Measurements from ENCODE around the gene BABAM2. TPM values are rescaled to one million over a fixed set of nuclear protein-coding genes. Genes with fewer than 3 reads are reported as not detected.
A peak's percentile ranks its signal among the peaks of the same experiment; 100 is the strongest.

The BABAM2 gene
- total RNA-seq, 2 donors from 2014 or later: 36.4 to 40.9 TPM

- Mint-ChIP-seq H3K4me1 (peaks cover 28% of the 10 kb centered on the region), H3K27ac (peak overlapping the region; percentile 53), H3K36me3 (ENCODE audit: low read depth) (no peaks in the 10 kb centered on the region), H3K27me3 (ENCODE audit: insufficient read depth) (no peaks in the 10 kb centered on the region), H3K9me3 (no peaks in the 10 kb centered on the region), H3K4me3 (no peak overlapping the region)
- Histone ChIP-seq H3K9ac (ENCODE audit: extremely low read depth, low read length, poor library complexity, severe bottlenecking) (no peak overlapping the region), H3K27ac (ENCODE audit: low read depth, low read length) (no peak overlapping the region), H3K27me3 (ENCODE audit: control insufficient read depth, insufficient read depth, low read length, poor library complexity, severe bottlenecking) (no peaks in the 10 kb centered on the region), H3K36me3 (ENCODE audit: control insufficient read depth, insufficient read depth, low read length) (no peaks in the 10 kb centered on the region), H3K4me3 (ENCODE audit: low read length) (no peak overlapping the region), H3K9me3 (ENCODE audit: control insufficient read depth, low read length) (no peaks in the 10 kb centered on the region), H3K4me1 (ENCODE audit: control insufficient read depth, insufficient read depth, low read length) (peaks cover 16% of the 10 kb centered on the region)
- WGBS, 2 experiments (ENCODE audit: insufficient coverage in 1 of 2, insufficient read length in 1 of 2): 92% methylated on average over 6 to 8 of the region's 8 CpGs
- DNase-seq: peak; percentile 53
- TF ChIP-seq, protein P1, sequence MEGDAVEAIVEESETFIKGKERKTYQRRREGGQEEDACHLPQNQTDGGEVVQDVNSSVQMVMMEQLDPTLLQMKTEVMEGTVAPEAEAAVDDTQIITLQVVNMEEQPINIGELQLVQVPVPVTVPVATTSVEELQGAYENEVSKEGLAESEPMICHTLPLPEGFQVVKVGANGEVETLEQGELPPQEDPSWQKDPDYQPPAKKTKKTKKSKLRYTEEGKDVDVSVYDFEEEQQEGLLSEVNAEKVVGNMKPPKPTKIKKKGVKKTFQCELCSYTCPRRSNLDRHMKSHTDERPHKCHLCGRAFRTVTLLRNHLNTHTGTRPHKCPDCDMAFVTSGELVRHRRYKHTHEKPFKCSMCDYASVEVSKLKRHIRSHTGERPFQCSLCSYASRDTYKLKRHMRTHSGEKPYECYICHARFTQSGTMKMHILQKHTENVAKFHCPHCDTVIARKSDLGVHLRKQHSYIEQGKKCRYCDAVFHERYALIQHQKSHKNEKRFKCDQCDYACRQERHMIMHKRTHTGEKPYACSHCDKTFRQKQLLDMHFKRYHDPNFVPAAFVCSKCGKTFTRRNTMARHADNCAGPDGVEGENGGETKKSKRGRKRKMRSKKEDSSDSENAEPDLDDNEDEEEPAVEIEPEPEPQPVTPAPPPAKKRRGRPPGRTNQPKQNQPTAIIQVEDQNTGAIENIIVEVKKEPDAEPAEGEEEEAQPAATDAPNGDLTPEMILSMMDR (conservative IDR thresholded peaks at IDR 0.05): no peak
These were observed 431.9 kb downstream of the BABAM2 start for GRCh38 chr2:28322456-28322855.

- 83 to 94% methylated on average over 5 to 6 of the region's 6 CpGs for WGBS, 2 experiments (ENCODE audit: insufficient coverage in 1 of 2, insufficient read length in 1 of 2)
- Histone ChIP-seq H3K36me3 (ENCODE audit: control insufficient read depth, insufficient read depth, low read length) (no peaks in the 10 kb centered on the region), H3K9ac (ENCODE audit: extremely low read depth, low read length, poor library complexity, severe bottlenecking) (no peak overlapping the region), H3K4me1 (ENCODE audit: control insufficient read depth, insufficient read depth, low read length) (peaks cover 16% of the 10 kb centered on the region), H3K27me3 (ENCODE audit: control insufficient read depth, insufficient read depth, low read length, poor library complexity, severe bottlenecking) (no peaks in the 10 kb centered on the region), H3K4me3 (ENCODE audit: low read length) (no peak overlapping the region), H3K27ac (ENCODE audit: low read depth, low read length) (no peak overlapping the region), H3K9me3 (ENCODE audit: control insufficient read depth, low read length) (no peaks in the 10 kb centered on the region)
- Mint-ChIP-seq H3K36me3 (ENCODE audit: low read depth) (no peaks in the 10 kb centered on the region), H3K4me1 (peaks cover 28% of the 10 kb centered on the region), H3K27me3 (ENCODE audit: insufficient read depth) (no peaks in the 10 kb centered on the region), H3K27ac (peak overlapping the region; percentile 1), H3K4me3 (no peak overlapping the region), H3K9me3 (no peaks in the 10 kb centered on the region)
- peak; percentile 49 for DNase-seq
- TF ChIP-seq, protein P1 (conservative IDR thresholded peaks at IDR 0.05): no peak
These were observed 432.5 kb downstream of the BABAM2 start for GRCh38 chr2:28322981-28323396.

GRCh38 chr2:28325173-28325566 is 434.6 kb downstream of the BABAM2 start:
- H3K27me3 Mint-ChIP-seq (ENCODE audit: insufficient read depth): no peaks in the 10 kb centered on the region
- peaks cover 5% of the 10 kb centered on the region for H3K36me3 Mint-ChIP-seq (ENCODE audit: low read depth)
- WGBS, 2 experiments (ENCODE audit: insufficient coverage in 1 of 2, insufficient read length in 1 of 2): 70 to 79% methylated on average over 4 to 5 of the region's 5 CpGs
- H3K4me3 ChIP-seq (ENCODE audit: low read length): no peak overlapping the region
- peak; percentile 52 for DNase-seq
- no peaks in the 10 kb centered on the region for H3K36me3 ChIP-seq (ENCODE audit: control insufficient read depth, insufficient read depth, low read length)
- no peak overlapping the region for H3K9ac ChIP-seq (ENCODE audit: extremely low read depth, low read length, poor library complexity, severe bottlenecking)
- TF ChIP-seq, protein P1 (conservative IDR thresholded peaks at IDR 0.05): no peak
- H3K4me3 Mint-ChIP-seq: no peak overlapping the region
- peaks cover 20% of the 10 kb centered on the region for H3K4me1 Mint-ChIP-seq
- no peak overlapping the region for H3K27ac ChIP-seq (ENCODE audit: low read depth, low read length)
- H3K27ac Mint-ChIP-seq: no peak overlapping the region
- H3K4me1 ChIP-seq (ENCODE audit: control insufficient read depth, insufficient read depth, low read length): peaks cover 16% of the 10 kb centered on the region
- no peaks in the 10 kb centered on the region for H3K9me3 Mint-ChIP-seq
- no peaks in the 10 kb centered on the region for H3K27me3 ChIP-seq (ENCODE audit: control insufficient read depth, insufficient read depth, low read length, poor library complexity, severe bottlenecking)
- H3K9me3 ChIP-seq (ENCODE audit: control insufficient read depth, low read length): no peaks in the 10 kb centered on the region

All from endodermal cell (in vitro differentiated cells).